ENCODE data around the gene RPGRIP1L. TPM values are rescaled to one million over a fixed set of nuclear protein-coding genes. Genes with fewer than 3 reads are reported as not detected.

The RPGRIP1L gene
- total RNA-seq (2014; rRNA removed; shearing (Covaris generic)) = 5.6 and 6.1 TPM in 2 replicates
- polyA plus RNA-seq (2015; cell fraction: cytosol; rRNA removed) = 7.9 and 8.5 TPM in 2 replicates
- 15.7 and 17.0 TPM in 2 replicates for polyA plus RNA-seq (2015; cell fraction: nucleus; rRNA removed)

DNA sequence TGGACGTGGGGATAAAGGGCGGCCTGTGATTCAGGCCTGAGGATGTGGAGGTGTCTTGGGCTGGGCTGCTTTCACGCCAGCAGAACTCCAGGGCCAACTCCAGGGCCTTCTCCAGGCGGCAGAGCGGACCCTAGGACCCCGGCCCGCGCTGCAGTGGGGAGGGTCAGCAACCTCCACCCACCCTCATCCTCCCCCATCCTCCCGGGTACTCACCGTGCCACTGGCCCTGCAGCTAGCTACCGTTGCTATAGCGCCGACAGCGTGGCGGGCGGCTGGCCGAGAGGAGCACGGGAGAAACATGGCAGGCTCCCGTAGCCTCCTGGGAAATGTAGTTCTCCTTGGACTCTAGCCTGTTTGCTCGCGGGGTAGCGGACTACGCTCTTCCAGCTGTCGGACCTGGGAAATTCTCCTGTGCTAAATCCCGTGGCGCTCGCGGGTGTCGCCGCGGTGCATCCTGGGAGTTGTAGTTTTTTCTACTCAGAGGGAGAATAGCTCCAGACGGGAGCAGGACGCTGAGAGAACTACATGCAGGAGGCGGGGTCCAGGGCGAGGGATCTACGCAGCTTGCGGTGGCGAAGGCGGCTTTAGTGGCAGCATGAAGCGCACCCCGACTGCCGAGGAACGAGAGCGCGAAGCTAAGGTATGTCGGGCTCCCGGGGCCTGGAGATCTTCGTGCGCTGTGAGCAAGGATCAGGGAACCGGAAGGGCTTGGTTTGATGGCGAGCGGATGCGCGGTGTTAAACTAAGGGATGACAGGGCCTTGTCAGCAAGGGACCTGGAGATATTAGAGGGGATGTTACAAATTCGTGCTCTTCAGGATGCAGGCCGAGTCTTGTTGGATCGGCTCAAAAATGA is at the start of gene RPGRIP1L, which contains the start of gene FTO:
RPGRIP1L (minus strand) TSS at position 270 of the 855 bp plus-strand sequence. CDS start 3,136 bp downstream, outside the sequence.
FTO (plus strand) TSS at position 567 of the 855 bp plus-strand sequence.
- peak; percentile 99 for DNase-seq (ENCODE audit: low read depth)

- no peak for DNase-seq (ENCODE audit: low read depth)
These were observed 49.8 kb upstream of the RPGRIP1L start for GRCh38 chr16:53753431-53753830.

GRCh38 chr16:53752560-53752959 is 48.9 kb upstream of the RPGRIP1L start:
- DNase-seq (ENCODE audit: low read depth) = no peak

DNA sequence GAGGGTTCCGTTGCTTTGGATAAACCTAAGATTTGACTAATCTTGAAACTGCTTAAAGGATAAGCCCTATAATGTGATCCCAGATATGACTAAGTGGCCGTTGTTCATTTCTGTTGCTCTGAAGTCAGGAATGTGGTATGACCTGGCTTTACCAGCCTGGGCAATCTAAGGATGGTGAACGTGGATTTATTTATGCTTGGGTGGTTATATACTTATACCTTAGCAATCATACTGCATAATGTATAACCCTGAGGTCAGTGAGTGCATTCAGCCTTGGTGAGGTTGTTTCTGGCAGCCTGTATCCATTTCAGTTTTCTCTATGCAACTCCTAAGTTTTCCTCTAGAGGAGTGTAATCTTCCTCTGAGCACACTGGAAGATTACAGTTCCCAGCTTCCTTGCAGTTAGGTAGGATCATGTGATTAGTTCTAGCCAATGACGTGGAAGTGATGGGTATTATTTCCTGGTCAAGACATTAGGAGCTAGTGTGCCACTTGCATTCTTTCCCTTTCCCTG is 42.2 kb upstream of the RPGRIP1L start:
- DNase-seq (ENCODE audit: low read depth) = peak; percentile 62

DNA sequence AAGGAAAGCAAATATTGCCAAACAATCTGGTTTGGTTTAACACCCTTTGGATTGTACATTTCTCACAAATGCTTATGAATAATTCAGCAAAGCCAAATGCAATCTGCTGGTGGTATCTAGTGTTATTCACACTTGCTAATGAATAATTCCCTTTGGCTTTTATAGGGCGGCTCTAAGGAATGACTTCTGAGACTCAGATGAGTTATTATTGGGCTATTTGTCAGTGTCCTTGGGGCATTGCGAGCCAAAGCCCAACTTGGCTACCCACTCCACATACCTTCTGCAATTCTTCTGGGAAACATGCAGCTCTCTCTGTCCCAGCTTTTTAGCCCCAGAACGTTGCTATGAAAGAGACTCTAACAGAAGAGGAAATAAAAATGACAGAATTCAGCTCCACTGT is 41.4 kb upstream of the RPGRIP1L start:
- no peak for DNase-seq (ENCODE audit: low read depth)

DNA sequence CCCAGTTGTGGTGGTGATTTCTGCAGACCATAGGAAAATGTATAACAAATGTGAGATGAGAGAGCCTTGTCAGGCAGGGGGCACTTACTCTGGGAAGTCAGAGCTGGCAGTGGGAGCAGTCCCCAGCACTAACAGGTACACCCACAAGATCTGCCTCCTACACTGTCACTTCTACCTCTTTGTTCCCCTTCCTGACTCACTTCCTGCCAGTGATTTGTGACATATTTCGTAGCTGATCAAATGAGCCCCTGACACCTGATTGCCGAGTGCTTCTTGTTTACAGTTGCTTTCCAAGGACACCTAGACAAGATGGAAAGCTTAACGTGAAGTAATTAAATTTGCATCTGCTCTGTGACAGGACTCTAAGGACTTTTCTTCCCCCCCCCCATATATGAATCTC is 40.8 kb upstream of the RPGRIP1L start:
- peak; percentile 5 for DNase-seq (ENCODE audit: low read depth)

DNA sequence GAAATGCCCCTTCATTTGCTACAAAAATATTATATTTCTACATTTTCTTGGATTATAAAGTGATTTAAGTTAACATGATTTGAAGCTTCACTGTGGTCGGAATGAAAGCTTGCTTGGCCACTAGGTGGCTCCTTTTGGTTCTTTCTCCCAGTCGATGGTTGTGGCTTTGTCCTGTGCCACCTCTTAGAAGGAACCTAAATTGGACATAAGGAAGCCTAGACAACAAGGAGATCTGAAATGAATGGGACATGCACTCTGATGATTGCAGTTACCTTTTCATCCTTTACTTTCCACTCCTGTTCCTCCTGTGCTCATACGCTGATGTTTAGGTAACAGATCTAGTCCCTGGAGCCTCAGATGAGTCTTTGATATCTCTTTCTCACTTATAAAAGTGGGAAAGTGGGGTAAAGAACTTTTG is 39.5 kb upstream of the RPGRIP1L start:
- DNase-seq (ENCODE audit: low read depth) = peak; percentile 15

- DNase-seq (ENCODE audit: low read depth) = no peak
These were observed 37.9 kb upstream of the RPGRIP1L start for GRCh38 chr16:53741546-53741945.

DNA sequence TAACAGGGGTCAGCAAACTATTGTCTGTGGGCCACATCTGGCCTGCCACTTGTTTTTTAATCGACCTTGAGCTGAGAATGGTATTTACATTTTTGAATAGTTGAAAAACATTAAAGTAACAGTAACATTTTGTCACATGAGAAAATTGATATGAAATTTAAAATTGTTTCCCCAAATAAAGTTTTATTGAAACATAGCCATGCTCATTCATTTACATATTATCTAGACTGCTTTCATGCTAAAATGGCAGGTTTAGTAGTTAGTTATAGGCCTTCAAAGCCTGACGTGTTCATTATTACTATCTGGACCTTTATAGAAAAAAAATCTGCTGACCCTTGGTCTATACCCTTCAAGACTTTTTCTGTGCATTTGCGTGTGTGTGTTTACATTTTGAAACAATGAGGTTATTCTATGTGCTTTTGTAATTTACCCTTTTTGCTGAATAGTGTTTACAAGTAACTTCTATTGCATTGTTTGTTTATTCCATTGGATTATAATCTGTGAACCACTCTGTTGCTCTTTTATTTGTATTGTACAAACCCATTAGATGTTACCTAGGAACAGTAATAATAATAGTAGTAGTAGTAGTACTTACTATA is 37.4 kb upstream of the RPGRIP1L start:
- no peak for DNase-seq (ENCODE audit: low read depth)

DNA sequence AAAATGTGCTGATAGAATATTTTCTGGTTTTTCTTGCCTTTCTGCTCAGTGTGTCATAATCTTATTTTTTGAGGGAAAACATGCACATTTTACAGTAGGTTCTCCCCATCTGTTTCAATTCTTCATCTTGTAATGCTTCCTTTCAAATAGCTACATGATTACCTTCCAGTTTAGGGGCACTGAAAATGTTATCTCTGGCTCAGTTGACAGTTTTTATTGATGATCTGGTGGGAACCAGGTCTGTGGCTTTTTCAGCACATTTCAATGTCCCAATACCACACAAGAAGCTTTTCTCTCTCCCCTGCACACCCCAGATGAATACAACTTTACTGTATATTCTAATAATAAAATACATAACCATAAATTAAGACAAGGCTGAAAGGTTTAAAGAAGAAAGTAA is 36.8 kb upstream of the RPGRIP1L start:
- DNase-seq (ENCODE audit: low read depth) = no peak

GRCh38 chr16:53737552-53737951 is 33.9 kb upstream of the RPGRIP1L start:
- no peak for DNase-seq (ENCODE audit: low read depth)

- DNase-seq (ENCODE audit: low read depth) = no peak
These were observed 32.6 kb upstream of the RPGRIP1L start for GRCh38 chr16:53736297-53736696.

- no peak for DNase-seq (ENCODE audit: low read depth)
These were observed 31.2 kb upstream of the RPGRIP1L start for GRCh38 chr16:53734908-53735307.

GRCh38 chr16:53732296-53732929 is 28.8 kb upstream of the RPGRIP1L start:
- DNase-seq (ENCODE audit: low read depth) = no peak

GRCh38 chr16:53730693-53731092 is 27.0 kb upstream of the RPGRIP1L start:
- no peak for DNase-seq (ENCODE audit: low read depth)

- peak; percentile 49 for DNase-seq (ENCODE audit: low read depth)
These were observed 23.0 kb upstream of the RPGRIP1L start for GRCh38 chr16:53726625-53727024.

DNA sequence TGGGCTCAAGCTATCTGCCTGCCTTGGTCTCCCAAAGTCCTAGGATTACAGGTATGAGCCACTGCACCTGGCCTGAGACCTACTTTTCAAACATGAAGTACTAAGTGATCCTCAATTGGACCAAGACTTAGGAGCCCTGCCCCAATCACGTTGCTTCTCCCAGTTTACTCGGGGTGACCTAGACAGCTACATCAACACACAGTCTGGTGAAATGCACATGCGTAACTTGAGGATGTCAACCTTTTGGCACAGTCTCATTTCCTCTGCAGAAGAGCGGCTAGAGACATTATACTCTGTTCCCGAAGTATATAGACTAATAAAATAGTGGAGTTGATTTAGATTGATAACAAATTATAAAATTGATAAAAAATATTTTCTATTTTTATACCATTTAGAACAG is 17.4 kb upstream of the RPGRIP1L start:
- no peak for DNase-seq (ENCODE audit: low read depth)

GRCh38 chr16:53717577-53717976 is 13.9 kb upstream of the RPGRIP1L start:
- no peak for DNase-seq (ENCODE audit: low read depth)

- no peak for DNase-seq (ENCODE audit: low read depth)
These were observed 11.3 kb upstream of the RPGRIP1L start for GRCh38 chr16:53715023-53715384.

DNA sequence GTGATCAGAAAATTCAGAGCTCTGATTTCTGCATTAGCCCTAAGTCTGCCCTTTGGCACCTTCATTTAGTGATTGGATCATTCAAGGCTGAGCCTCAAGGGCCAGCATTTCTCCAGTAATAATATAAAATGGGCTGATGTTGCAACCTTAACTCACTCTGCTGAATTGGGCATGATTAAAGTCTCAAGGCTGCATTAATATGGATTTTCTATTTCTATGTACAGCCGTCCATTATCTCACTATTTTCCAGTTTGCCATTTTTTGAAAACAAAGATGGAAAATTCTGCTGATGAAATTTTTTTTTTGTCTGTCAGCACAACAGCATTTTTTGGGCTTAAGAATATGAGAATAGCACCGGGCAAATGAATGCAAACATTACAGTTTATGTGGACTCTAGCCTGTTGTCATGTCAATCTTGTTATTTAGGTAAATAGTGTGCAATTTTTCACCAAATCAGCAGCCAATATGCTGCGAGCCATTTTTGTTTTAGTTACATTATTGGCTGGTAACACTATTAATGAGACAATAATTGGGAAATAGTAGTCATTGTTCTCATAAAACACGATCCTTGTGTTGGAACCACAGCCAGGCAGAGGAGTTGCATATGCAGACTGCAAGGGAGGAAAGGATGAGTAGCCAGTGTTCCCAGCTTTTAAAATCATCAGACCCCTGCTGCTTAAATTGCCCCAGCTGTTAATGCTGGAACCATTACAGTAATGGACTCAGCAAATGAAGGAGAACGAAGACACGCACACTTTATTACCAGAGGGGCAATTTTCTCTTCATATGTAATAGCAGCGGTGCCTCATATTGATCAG is 10.8 kb upstream of the RPGRIP1L start:
- DNase-seq (ENCODE audit: low read depth) = no peak
